Measurements from ENCODE around the gene MBLAC1.

MBLAC1 gene

GRCh38 chr7:100173806-100174495 is 47.2 kb downstream of the MBLAC1 start:
- DNase-seq, result no peak

GRCh38 chr7:100174582-100174981 is 47.8 kb downstream of the MBLAC1 start:
- no peak for DNase-seq

- no peak for DNase-seq
These were observed 48.6 kb downstream of the MBLAC1 start for GRCh38 chr7:100175296-100175935.

- no peak for DNase-seq
These were observed 49.6 kb downstream of the MBLAC1 start for GRCh38 chr7:100176096-100177044.

- peak; percentile 98 for DNase-seq
These were observed 50.6 kb downstream of the MBLAC1 start, which contains the start of the genes GPC2 and STAG3 for GRCh38 chr7:100177045-100178001. Gene GPC2 (minus strand): TSS chr7:100177381. CDS start chr7:100177199, 182 bp downstream. Gene STAG3 (plus strand): TSS chr7:100177918. CDS start chr7:100180557, 2,639 bp downstream.
